CD4-positive, alpha-beta T cell treated with Interleukin-6 at 100 ng/mL for 8 hours (primary cell): ENCODE data around the gene UBL7.

Experiments used
- DNase-seq: peaks from one replicate; pipeline ENCODE4 v3.0.0-alpha.2; 2020; ENCODE audit warnings: mixed read lengths, low spot score

UBL7 gene

GRCh38 chr15:74423431-74424257, 37.3 kb downstream of the UBL7 start:
- no peak for DNase-seq

- DNase-seq = no peak
Measured at GRCh38 chr15:74422652-74423430, 38.1 kb downstream of the UBL7 start.

- no peak for DNase-seq
Measured at GRCh38 chr15:74422265-74422651, 38.7 kb downstream of the UBL7 start.

GRCh38 chr15:74421302-74422245, 39.4 kb downstream of the UBL7 start:
- DNase-seq = no peak

- no peak for DNase-seq
Measured at GRCh38 chr15:74420193-74420905, 40.6 kb downstream of the UBL7 start.

- no peak for DNase-seq
Measured at GRCh38 chr15:74419432-74419831, 41.5 kb downstream of the UBL7 start.

- DNase-seq = no peak
Measured at GRCh38 chr15:74418575-74419338, 42.2 kb downstream of the UBL7 start.

- no peak for DNase-seq
Measured at GRCh38 chr15:74417670-74418069, 43.3 kb downstream of the UBL7 start.

GRCh38 chr15:74417225-74417624, 43.7 kb downstream of the UBL7 start:
- DNase-seq = no peak

GRCh38 chr15:74415966-74416916, 44.7 kb downstream of the UBL7 start:
- no peak for DNase-seq

- no peak for DNase-seq
Measured at GRCh38 chr15:74414603-74415338, 46.2 kb downstream of the UBL7 start.

- no peak for DNase-seq
Measured at GRCh38 chr15:74414081-74414580, 46.8 kb downstream of the UBL7 start.

GRCh38 chr15:74413350-74414080, 47.4 kb downstream of the UBL7 start:
- no peak for DNase-seq

GRCh38 chr15:74412159-74412558, 48.8 kb downstream of the UBL7 start:
- DNase-seq = no peak

GRCh38 chr15:74411686-74412085, 49.3 kb downstream of the UBL7 start:
- DNase-seq = no peak

- DNase-seq = no peak
Measured at GRCh38 chr15:74410502-74410901, 50.5 kb downstream of the UBL7 start.

GRCh38 chr15:74409225-74409624, 51.7 kb downstream of the UBL7 start:
- no peak for DNase-seq

- DNase-seq = no peak
Measured at GRCh38 chr15:74408815-74409214, 52.1 kb downstream of the UBL7 start.
